H9 (cell line): Measurements from ENCODE around the gene AKAP11. TPM values are rescaled to one million over a fixed set of nuclear protein-coding genes. Genes with fewer than 3 reads are reported as not detected.

Source experiments
- DNase-seq: peaks from one replicate; pipeline ENCODE4 v3.0.0-alpha.2; 2017
- H2AFZ ChIP-seq: one replicate; pipeline ENCODE4 v1.6.1; 2013; ENCODE audit warnings: mild to moderate bottlenecking, low read length, control low read depth, moderate library complexity
- H2AK5ac ChIP-seq: 2 replicates; pipeline ENCODE4 v1.6.1; 2013; ENCODE audit warnings: low read length, control low read depth, mixed read lengths; ENCODE audit not compliant: insufficient read length
- H2BK120ac ChIP-seq: one replicate; pipeline ENCODE4 v1.6.1; 2013; ENCODE audit warnings: low read depth, mild to moderate bottlenecking, low read length, control low read depth, inconsistent platforms; ENCODE audit not compliant: poor library complexity, severe bottlenecking
- H2BK12ac ChIP-seq: 2 replicates; pipeline ENCODE4 v1.6.1; 2013; ENCODE audit warnings: low read length, control low read depth, mixed read lengths, low read depth; ENCODE audit not compliant: insufficient read length
- H2BK15ac ChIP-seq: 2 replicates; pipeline ENCODE4 v1.6.1; 2013; ENCODE audit warnings: low read depth, low read length, control low read depth
- H2BK20ac ChIP-seq: one replicate; pipeline ENCODE4 v1.6.1; 2013; ENCODE audit warnings: low read depth, mild to moderate bottlenecking, low read length, control low read depth, inconsistent platforms; ENCODE audit not compliant: poor library complexity, severe bottlenecking
- H2BK5ac ChIP-seq: 2 replicates; pipeline ENCODE4 v1.6.1; 2013; ENCODE audit warnings: low read length, control low read depth, mixed read lengths; ENCODE audit not compliant: insufficient read length
- H3K14ac ChIP-seq: 2 replicates; pipeline ENCODE4 v1.6.1; 2013; ENCODE audit warnings: low read length, control low read depth; ENCODE audit not compliant: insufficient read depth
- H3K18ac ChIP-seq: 2 replicates; pipeline ENCODE4 v1.6.1; 2013; ENCODE audit warnings: low read depth, mild to moderate bottlenecking, mixed read lengths, low read length, control low read depth; ENCODE audit not compliant: insufficient read length
- H3K23ac ChIP-seq: 2 replicates; pipeline ENCODE4 v1.6.1; 2013; ENCODE audit warnings: low read length, control low read depth, mixed read lengths, low read depth; ENCODE audit not compliant: insufficient read length
- H3K23me2 ChIP-seq: 2 replicates; pipeline ENCODE4 v1.6.1; 2013; ENCODE audit warnings: low read depth, mild to moderate bottlenecking, mixed read lengths, low read length, control low read depth; ENCODE audit not compliant: insufficient read length, poor library complexity, severe bottlenecking
- H3K27ac ChIP-seq: 2 replicates; pipeline ENCODE4 v1.5.1; 2013; ENCODE audit warnings: low read length, control low read depth, mixed read lengths, low read depth; ENCODE audit not compliant: insufficient read length
- H3K27me3 ChIP-seq: 2 replicates; pipeline ENCODE4 v1.6.1; 2013; ENCODE audit warnings: low read length, control low read depth, inconsistent platforms; ENCODE audit not compliant: insufficient read depth
- H3K4ac ChIP-seq: 2 replicates; pipeline ENCODE4 v1.6.1; 2013; ENCODE audit warnings: low read depth, mild to moderate bottlenecking, control low read depth, inconsistent platforms, low read length, moderate library complexity
- H3K4me1 ChIP-seq: 2 replicates; pipeline ENCODE4 v1.6.1; 2013; ENCODE audit warnings: low read length, control low read depth, inconsistent platforms; ENCODE audit not compliant: insufficient read depth
- H3K4me2 ChIP-seq: 2 replicates; pipeline ENCODE4 v1.6.1; 2013; ENCODE audit warnings: low read length, control low read depth, mixed read lengths; ENCODE audit not compliant: insufficient read length, insufficient read depth
- H3K56ac ChIP-seq: 2 replicates; pipeline ENCODE4 v1.6.1; 2013; ENCODE audit warnings: low read depth, mild to moderate bottlenecking, mixed read lengths, low read length, control low read depth; ENCODE audit not compliant: insufficient read length
- H3K79me1 ChIP-seq: 2 replicates; pipeline ENCODE4 v1.6.1; 2013; ENCODE audit warnings: low read depth, mild to moderate bottlenecking, moderate library complexity, low read length, control low read depth, inconsistent platforms; ENCODE audit not compliant: insufficient read depth, poor library complexity, severe bottlenecking
- H3K79me2 ChIP-seq: 2 replicates; pipeline ENCODE4 v1.6.1; 2013; ENCODE audit warnings: low read length, control low read depth, inconsistent platforms; ENCODE audit not compliant: insufficient read depth
- H3K9ac ChIP-seq: 2 replicates; pipeline ENCODE4 v1.6.1; 2013; ENCODE audit warnings: low read length, control low read depth, mixed read lengths; ENCODE audit not compliant: insufficient read length; ENCODE audit errors: extremely low read depth
- H3K9me3 ChIP-seq: one replicate; pipeline ENCODE4 v1.6.1; 2013; ENCODE audit warnings: low read depth, low read length, inconsistent platforms; ENCODE audit not compliant: control insufficient read depth
- H3T11ph ChIP-seq: one replicate; pipeline ENCODE4 v1.6.1; 2013; ENCODE audit warnings: mild to moderate bottlenecking, low read length, control low read depth, inconsistent platforms
- H4K20me1 ChIP-seq: one replicate; pipeline ENCODE4 v1.6.1; 2013; ENCODE audit not compliant: control insufficient read depth, insufficient read length, insufficient read depth
- H4K5ac ChIP-seq: 2 replicates; pipeline ENCODE4 v1.6.1; 2013; ENCODE audit warnings: low read depth, mild to moderate bottlenecking, mixed read lengths, low read length, control low read depth; ENCODE audit not compliant: insufficient read length
- H4K8ac ChIP-seq: replicated peaks from 2 replicates; pipeline ENCODE4 v1.6.1; 2013; ENCODE audit warnings: low read length, control low read depth, mixed read lengths, low read depth; ENCODE audit not compliant: insufficient read length
- H4K91ac ChIP-seq: 2 replicates; pipeline ENCODE4 v1.6.1; 2013; ENCODE audit warnings: low read depth, mild to moderate bottlenecking, moderate library complexity, mixed read lengths, low read length, control low read depth; ENCODE audit not compliant: insufficient read length
- H3K27ac Mint-ChIP-seq, 3 experiments: 2 replicates in 2 of 3; 3 replicates in 1 of 3; pipeline ENCODE4 v1.8.0; 2020 to 2021; ENCODE audit warnings: mixed read lengths in 3 of 3, mild to moderate bottlenecking in 1 of 3, moderate library complexity in 1 of 3
- H3K27me3 Mint-ChIP-seq: 2 replicates; pipeline ENCODE4 v1.8.0; 2021; ENCODE audit warnings: low read depth, mild to moderate bottlenecking, moderate library complexity, mixed read lengths
- H3K36me3 Mint-ChIP-seq, 3 experiments: 2 replicates in 2 of 3; 3 replicates in 1 of 3; pipeline ENCODE4 v1.8.0; 2020 to 2021; ENCODE audit warnings: low read depth in 3 of 3, mixed read lengths in 3 of 3; ENCODE audit not compliant: insufficient read depth in 1 of 3
- H3K4me1 Mint-ChIP-seq, 2 experiments: 2 replicates each; pipeline ENCODE4 v1.8.0; 2020; ENCODE audit warnings: mixed read lengths in 2 of 2
- H3K4me3 Mint-ChIP-seq, 2 experiments: 2 replicates in 1 of 2; 3 replicates in 1 of 2; pipeline ENCODE4 v1.8.0; 2020 to 2021; ENCODE audit warnings: mild to moderate bottlenecking in 2 of 2, mixed read lengths in 2 of 2, moderate library complexity in 1 of 2
- H3K9me3 Mint-ChIP-seq, 2 experiments: 2 replicates in 1 of 2; 3 replicates in 1 of 2; pipeline ENCODE4 v1.8.0; 2020; ENCODE audit warnings: mild to moderate bottlenecking in 2 of 2, mixed read lengths in 2 of 2, moderate library complexity in 1 of 2
- CTCF ChIP-seq: fragments of 200-600 bp; sonication (generic); conservative IDR thresholded peaks from 3 replicates; pipeline ENCODE4 v1.8.0; 2021; ENCODE audit warnings: antibody characterized with exemption, mild to moderate bottlenecking
- WGBS: extraction: QIAGEN DNeasy Blood & Tissue Kit; methylation state at CpG from one replicate; pipeline ENCODE4 v1.1.7; 2013; ENCODE audit warnings: missing lambda C conversion rate, low lambda C conversion rate, mixed read lengths; ENCODE audit not compliant: insufficient read length; ENCODE audit errors: extremely low coverage; 5-methylcytosine and 5-hydroxymethylcytosine counted together
- total RNA-seq: library from RNA; stranded (reverse); gene quantifications from 2 replicates; pipeline ENCODE4 v1.2.1, GENCODE V29; 2021

The AKAP11 gene
- total RNA-seq, 1 experiment from 2014 or later = 20.5 TPM

- no peaks in the 10 kb centered on the region; a peak in 1 of 7 replicates for H3K36me3 Mint-ChIP-seq
Measured at GRCh38 chr13:42360046-42360574, 88.2 kb downstream of the AKAP11 start.

More at GRCh38 chr13:42360046-42360574, 88.2 kb downstream of the AKAP11 start:
- no peak overlapping the region for H4K8ac ChIP-seq
- no peak overlapping the region for H4K5ac ChIP-seq
- no peaks in the 10 kb centered on the region for H3K27me3 ChIP-seq
- no peak overlapping the region for H2BK15ac ChIP-seq
- H3K9ac ChIP-seq = no peak overlapping the region
- no peak overlapping the region for H2BK12ac ChIP-seq
- Mint-ChIP-seq H3K27ac (no peak overlapping the region; a peak in 1 of 7 replicates), H3K27me3 (no peaks in the 10 kb centered on the region), H3K4me3 (no peak overlapping the region), H3K4me1 (peaks cover 7 to 8% of the 10 kb centered on the region in 2 experiments), H3K9me3 (no peaks in the 10 kb centered on the region; a peak in 2 of 5 replicates)
- no peak for DNase-seq
- H3K23ac ChIP-seq = no peak overlapping the region
- H3K56ac ChIP-seq = no peak overlapping the region
- no peak overlapping the region for H4K91ac ChIP-seq
- H2BK5ac ChIP-seq = no peak overlapping the region
- peaks cover 3% of the 10 kb centered on the region; the same call in 1 of the 2 replicates for H3K4me1 ChIP-seq
- H3K14ac ChIP-seq = no peak overlapping the region
- no peak overlapping the region for H3K18ac ChIP-seq
- H4K20me1 ChIP-seq = no peaks in the 10 kb centered on the region
- no peaks in the 10 kb centered on the region for H3K9me3 ChIP-seq
- TF ChIP-seq CTCF = no peak
- H3K79me1 ChIP-seq = no peaks in the 10 kb centered on the region
- H3K27ac ChIP-seq = no peak overlapping the region
- H3K4me2 ChIP-seq = no peak overlapping the region
- H3K23me2 ChIP-seq = no peaks in the 10 kb centered on the region
- no peak overlapping the region for H2BK120ac ChIP-seq
- no peak overlapping the region for H3K4ac ChIP-seq
- no peak overlapping the region for H3T11ph ChIP-seq
- no peak overlapping the region for H2AFZ ChIP-seq
- H3K79me2 ChIP-seq = no peaks in the 10 kb centered on the region
- WGBS = no CpG with 5 or more reads among the region's 8 CpGs
- no peak overlapping the region for H2BK20ac ChIP-seq
- H2AK5ac ChIP-seq = no peak overlapping the region
